ENCODE measurements around the gene HDAC8. TPM values are rescaled to one million over a fixed set of nuclear protein-coding genes. Genes with fewer than 3 reads are reported as not detected.
"Not testable (repeated sequence)": the region's sequence is repeated elsewhere in the genome, so short reads cannot be mapped to it uniquely, and the experiment has no call there.

Gene HDAC8
- total RNA-seq, 2 experiments from 2014 or later = 23.6 to 23.8 TPM

- ChIA-PET POLR2A (no interaction called here), CTCF (no interaction called here)
- Mint-ChIP-seq H3K9me3 (ENCODE audit: insufficient read depth) (no peaks in the 10 kb centered on the region), H3K36me3 (ENCODE audit: low read depth) (peaks cover 12% of the 10 kb centered on the region), H3K4me3 (no peak overlapping the region), H3K27me3 (ENCODE audit: low read depth) (no peaks in the 10 kb centered on the region), H3K4me1 (ENCODE audit: low read depth) (peaks cover 22% of the 10 kb centered on the region), H3K27ac (peak overlapping the region; percentile 22)
- ATAC-seq (no peak), DNase-seq (no peak)
Measured at GRCh38 chrX:72526534-72527508, 45.8 kb downstream of the HDAC8 start.

GRCh38 chrX:72498782-72499181, 73.9 kb downstream of the HDAC8 start:
- H3K27ac Mint-ChIP-seq = no peak overlapping the region
- DNase-seq (no peak), ATAC-seq (no peak)
- H3K9me3 Mint-ChIP-seq (ENCODE audit: insufficient read depth) = peaks cover 8% of the 10 kb centered on the region
- peaks cover 16% of the 10 kb centered on the region for H3K36me3 Mint-ChIP-seq (ENCODE audit: low read depth)
- ChIA-PET CTCF (no interaction called here), POLR2A (no interaction called here)
- no peak overlapping the region for H3K4me3 Mint-ChIP-seq
- no peaks in the 10 kb centered on the region for H3K27me3 Mint-ChIP-seq (ENCODE audit: low read depth)
- H3K4me1 Mint-ChIP-seq (ENCODE audit: low read depth) = no peaks in the 10 kb centered on the region

- Mint-ChIP-seq H3K4me1 (ENCODE audit: low read depth) (peaks cover 2% of the 10 kb centered on the region), H3K4me3 (no peak overlapping the region), H3K36me3 (ENCODE audit: low read depth) (peaks cover 23% of the 10 kb centered on the region), H3K9me3 (ENCODE audit: insufficient read depth) (peaks cover 8% of the 10 kb centered on the region), H3K27ac (no peak overlapping the region), H3K27me3 (ENCODE audit: low read depth) (no peaks in the 10 kb centered on the region)
- no peak for DNase-seq
- no peak for ATAC-seq
- ChIA-PET POLR2A (no interaction called here), CTCF (no interaction called here)
Measured at GRCh38 chrX:72495046-72495445, 77.6 kb downstream of the HDAC8 start.

- H3K36me3 Mint-ChIP-seq (ENCODE audit: low read depth) = peaks cover 31% of the 10 kb centered on the region
- no peak overlapping the region for H3K27ac Mint-ChIP-seq
- no peak for ATAC-seq
Measured at GRCh38 chrX:72492499-72492898, 80.1 kb downstream of the HDAC8 start.

GRCh38 chrX:72490221-72490620, 82.4 kb downstream of the HDAC8 start:
- H3K27me3 Mint-ChIP-seq (ENCODE audit: low read depth); H3K9me3 Mint-ChIP-seq (ENCODE audit: insufficient read depth); H3K27ac Mint-ChIP-seq; DNase-seq; POLR2A ChIA-PET; H3K4me3 Mint-ChIP-seq; ATAC-seq; CTCF ChIA-PET; H3K4me1 Mint-ChIP-seq (ENCODE audit: low read depth): not testable (repeated sequence)
- H3K36me3 Mint-ChIP-seq (ENCODE audit: low read depth) = peaks cover 38% of the 10 kb centered on the region

More at GRCh38 chrX:72492499-72492898, 80.1 kb downstream of the HDAC8 start:
- Mint-ChIP-seq H3K4me3 (no peak overlapping the region), H3K27me3 (ENCODE audit: low read depth) (no peaks in the 10 kb centered on the region), H3K9me3 (ENCODE audit: insufficient read depth) (no peaks in the 10 kb centered on the region), H3K4me1 (ENCODE audit: low read depth) (peaks cover 2% of the 10 kb centered on the region)
- POLR2A ChIA-PET = no interaction called here
- DNase-seq = no peak
- CTCF ChIA-PET = no interaction called here

GRCh38 chrX:72487661-72488060, 85.0 kb downstream of the HDAC8 start:
- ATAC-seq = no peak
- ChIA-PET CTCF (no interaction called here), POLR2A (no interaction called here)
- DNase-seq = no peak
- no peaks in the 10 kb centered on the region for H3K9me3 Mint-ChIP-seq (ENCODE audit: insufficient read depth)
- no peak overlapping the region for H3K27ac Mint-ChIP-seq
- H3K4me3 Mint-ChIP-seq = no peak overlapping the region
- no peaks in the 10 kb centered on the region for H3K27me3 Mint-ChIP-seq (ENCODE audit: low read depth)
- peaks cover 28% of the 10 kb centered on the region for H3K36me3 Mint-ChIP-seq (ENCODE audit: low read depth)
- peaks cover 2% of the 10 kb centered on the region for H3K4me1 Mint-ChIP-seq (ENCODE audit: low read depth)

GRCh38 chrX:72479324-72480274, 93.0 kb downstream of the HDAC8 start:
- no peak for DNase-seq
- Mint-ChIP-seq H3K27ac (no peak overlapping the region), H3K9me3 (ENCODE audit: insufficient read depth) (no peaks in the 10 kb centered on the region), H3K36me3 (ENCODE audit: low read depth) (peaks cover 7% of the 10 kb centered on the region), H3K4me3 (no peak overlapping the region), H3K27me3 (ENCODE audit: low read depth) (no peaks in the 10 kb centered on the region), H3K4me1 (ENCODE audit: low read depth) (no peaks in the 10 kb centered on the region)
- ATAC-seq = no peak
- POLR2A ChIA-PET = no interaction called here
- CTCF ChIA-PET = no interaction called here

GRCh38 chrX:72478853-72479252, 93.8 kb downstream of the HDAC8 start:
- Mint-ChIP-seq H3K27me3 (ENCODE audit: low read depth) (no peaks in the 10 kb centered on the region), H3K4me1 (ENCODE audit: low read depth) (no peaks in the 10 kb centered on the region), H3K4me3 (no peak overlapping the region), H3K27ac (no peak overlapping the region), H3K9me3 (ENCODE audit: insufficient read depth) (no peaks in the 10 kb centered on the region), H3K36me3 (ENCODE audit: low read depth) (peaks cover 9% of the 10 kb centered on the region)
- DNase-seq (no peak), ATAC-seq (no peak)
- ChIA-PET CTCF (no interaction called here), POLR2A (no interaction called here)

GRCh38 chrX:72478351-72478750, 94.3 kb downstream of the HDAC8 start:
- H3K4me3 Mint-ChIP-seq = no peak overlapping the region
- H3K9me3 Mint-ChIP-seq (ENCODE audit: insufficient read depth) = no peaks in the 10 kb centered on the region
- ChIA-PET CTCF (no interaction called here), POLR2A (no interaction called here)
- ATAC-seq = no peak
- no peaks in the 10 kb centered on the region for H3K4me1 Mint-ChIP-seq (ENCODE audit: low read depth)
- H3K36me3 Mint-ChIP-seq (ENCODE audit: low read depth) = peaks cover 11% of the 10 kb centered on the region
- H3K27me3 Mint-ChIP-seq (ENCODE audit: low read depth) = no peaks in the 10 kb centered on the region
- H3K27ac Mint-ChIP-seq = no peak overlapping the region
- DNase-seq = no peak

- Mint-ChIP-seq H3K9me3 (ENCODE audit: insufficient read depth) (no peaks in the 10 kb centered on the region), H3K4me3 (no peak overlapping the region), H3K4me1 (ENCODE audit: low read depth) (no peaks in the 10 kb centered on the region), H3K27ac (no peak overlapping the region), H3K27me3 (ENCODE audit: low read depth) (no peaks in the 10 kb centered on the region), H3K36me3 (ENCODE audit: low read depth) (peaks cover 11% of the 10 kb centered on the region)
- DNase-seq (no peak), ATAC-seq (no peak)
- CTCF ChIA-PET = no interaction called here
- POLR2A ChIA-PET = no interaction called here
Measured at GRCh38 chrX:72477781-72478181, 94.9 kb downstream of the HDAC8 start.

GRCh38 chrX:72477376-72477775, 95.3 kb downstream of the HDAC8 start:
- Mint-ChIP-seq H3K36me3 (ENCODE audit: low read depth) (peaks cover 12% of the 10 kb centered on the region), H3K27me3 (ENCODE audit: low read depth) (no peaks in the 10 kb centered on the region), H3K4me3 (no peak overlapping the region), H3K9me3 (ENCODE audit: insufficient read depth) (no peaks in the 10 kb centered on the region), H3K27ac (no peak overlapping the region), H3K4me1 (ENCODE audit: low read depth) (no peaks in the 10 kb centered on the region)
- ATAC-seq (no peak), DNase-seq (no peak)
- ChIA-PET POLR2A (no interaction called here), CTCF (no interaction called here)

GRCh38 chrX:72475952-72476668, 96.5 kb downstream of the HDAC8 start:
- ChIA-PET POLR2A (no interaction called here), CTCF (no interaction called here)
- H3K4me3 Mint-ChIP-seq = no peak overlapping the region
- H3K36me3 Mint-ChIP-seq (ENCODE audit: low read depth) = peaks cover 11% of the 10 kb centered on the region
- H3K27ac Mint-ChIP-seq = no peak overlapping the region
- H3K9me3 Mint-ChIP-seq (ENCODE audit: insufficient read depth) = no peaks in the 10 kb centered on the region
- DNase-seq (no peak), ATAC-seq (no peak)
- H3K27me3 Mint-ChIP-seq (ENCODE audit: low read depth) = no peaks in the 10 kb centered on the region
- no peaks in the 10 kb centered on the region for H3K4me1 Mint-ChIP-seq (ENCODE audit: low read depth)
